ENCODE data around the gene CCDC68. TPM values are rescaled to one million over a fixed set of nuclear protein-coding genes. Genes with fewer than 3 reads are reported as not detected.

The CCDC68 gene
- total and polyA plus RNA-seq, 4 donors, result 3.3 to 38.6 (median 9.1) TPM

DNA sequence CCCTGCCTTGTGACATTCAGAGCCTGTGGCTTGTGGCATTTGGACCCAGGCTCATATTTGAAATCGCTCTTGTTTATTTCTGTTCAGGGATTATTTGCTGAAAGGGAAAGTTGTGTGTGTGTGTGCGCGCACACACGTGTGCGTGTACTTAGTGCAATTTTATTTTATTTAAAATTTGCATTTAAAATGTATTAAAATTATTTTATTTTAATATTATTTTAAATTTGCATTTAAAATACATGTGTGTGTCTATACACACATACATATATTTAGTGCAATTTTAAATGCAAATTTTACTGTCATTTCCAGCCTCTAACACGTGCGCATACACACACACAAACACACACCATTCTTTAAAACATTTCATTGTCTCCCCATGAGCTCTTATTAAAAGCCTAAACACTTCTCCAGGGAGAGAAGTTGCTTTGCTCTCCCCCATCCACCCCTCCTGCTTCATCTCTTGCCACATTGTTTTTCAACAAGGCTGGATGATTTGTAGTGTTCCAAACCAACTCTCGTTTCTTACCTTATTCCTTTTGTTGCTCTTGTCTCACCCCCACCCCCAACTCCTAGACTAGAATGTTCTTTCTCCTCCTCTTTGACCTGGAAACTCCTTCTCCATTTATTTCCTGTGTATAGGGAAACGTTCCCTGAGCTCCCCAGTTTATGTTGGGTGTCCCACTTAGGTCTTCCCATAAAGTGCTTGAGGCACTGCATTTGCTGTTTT is 3.8 kb upstream of the CCDC68 start:
- 72% methylated on average over 2 of the region's 9 CpGs for WGBS (ENCODE audit: insufficient coverage)
- DNase-seq (ENCODE audit: low read depth in 4 of 6, low spot score in 6 of 6), result no peak
- no peaks in the 10 kb centered on the region for H3K36me3 ChIP-seq (ENCODE audit: control insufficient read depth, insufficient read depth, low read length)
- H3K27me3 ChIP-seq (ENCODE audit: control insufficient read depth, insufficient read depth, low read length), result peaks cover 16% of the 10 kb centered on the region
- peaks cover 5% of the 10 kb centered on the region for H3K4me1 ChIP-seq (ENCODE audit: control insufficient read depth, insufficient read depth, low read length)
- no peak overlapping the region for H3K4me3 ChIP-seq (ENCODE audit: low read depth, low read length)
- no peak overlapping the region for H3K27ac ChIP-seq (ENCODE audit: low read depth, low read length)
- no peaks in the 10 kb centered on the region for H3K9me3 ChIP-seq (ENCODE audit: control insufficient read depth, insufficient read depth, low read length)

GRCh38 chr18:54961868-54962267 is 2.6 kb upstream of the CCDC68 start:
- Histone ChIP-seq H3K4me3 (ENCODE audit: low read depth, low read length) (no peak overlapping the region), H3K9me3 (ENCODE audit: control insufficient read depth, insufficient read depth, low read length) (no peaks in the 10 kb centered on the region), H3K27me3 (ENCODE audit: control insufficient read depth, insufficient read depth, low read length) (peaks cover 16% of the 10 kb centered on the region), H3K36me3 (ENCODE audit: control insufficient read depth, insufficient read depth, low read length) (no peaks in the 10 kb centered on the region), H3K27ac (ENCODE audit: low read depth, low read length) (no peak overlapping the region), H3K4me1 (ENCODE audit: control insufficient read depth, insufficient read depth, low read length) (peaks cover 5% of the 10 kb centered on the region)
- WGBS (ENCODE audit: insufficient coverage), result 83% methylated on average over 1 of the region's 4 CpGs
- DNase-seq (ENCODE audit: low read depth in 4 of 6, low spot score in 6 of 6), result no peak

- no peak overlapping the region for H3K27ac ChIP-seq (ENCODE audit: low read depth, low read length)
- WGBS (ENCODE audit: insufficient coverage), result no CpG with 5 or more reads among the region's 2 CpGs
- H3K36me3 ChIP-seq (ENCODE audit: control insufficient read depth, insufficient read depth, low read length), result no peaks in the 10 kb centered on the region
These were observed 1.8 kb upstream of the CCDC68 start for GRCh38 chr18:54961016-54961423.

GRCh38 chr18:54960197-54960596 is 936 bp upstream of the CCDC68 start:
- H3K27ac ChIP-seq (ENCODE audit: low read depth, low read length), result no peak overlapping the region
- 100% methylated on average over 2 of the region's 3 CpGs for WGBS (ENCODE audit: insufficient coverage)
- no peak for DNase-seq (ENCODE audit: low read depth in 4 of 6, low spot score in 6 of 6)

More at GRCh38 chr18:54961016-54961423, 1.8 kb upstream of the CCDC68 start:
- DNase-seq (ENCODE audit: low read depth in 4 of 6, low spot score in 6 of 6), result no peak
- no peak overlapping the region for H3K4me3 ChIP-seq (ENCODE audit: low read depth, low read length)
- H3K4me1 ChIP-seq (ENCODE audit: control insufficient read depth, insufficient read depth, low read length), result peaks cover 5% of the 10 kb centered on the region
- no peaks in the 10 kb centered on the region for H3K9me3 ChIP-seq (ENCODE audit: control insufficient read depth, insufficient read depth, low read length)
- H3K27me3 ChIP-seq (ENCODE audit: control insufficient read depth, insufficient read depth, low read length), result peaks cover 16% of the 10 kb centered on the region

DNA sequence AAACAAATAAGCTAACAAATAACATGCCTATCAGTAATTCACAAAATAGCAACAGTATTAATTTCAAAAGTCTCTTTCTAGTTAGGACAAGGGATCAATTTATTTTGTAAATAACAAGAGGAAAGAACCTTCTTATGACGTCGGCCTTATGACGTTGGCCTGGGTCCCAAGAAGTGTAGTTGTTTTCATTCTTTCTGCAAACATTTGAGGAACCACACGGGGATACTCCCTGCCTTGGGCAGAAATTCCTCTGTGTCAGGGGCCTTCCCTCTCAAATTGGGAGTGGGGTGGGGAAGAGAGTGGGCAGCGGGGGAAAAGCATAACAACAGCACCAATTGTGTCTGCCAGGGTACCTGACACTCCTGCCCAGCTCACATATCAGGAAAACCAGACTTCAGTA is 1.3 kb downstream of the CCDC68 start:
- H3K27ac ChIP-seq (ENCODE audit: low read depth, low read length), result no peak overlapping the region
- peaks cover 5% of the 10 kb centered on the region for H3K4me1 ChIP-seq (ENCODE audit: control insufficient read depth, insufficient read depth, low read length)
- WGBS (ENCODE audit: insufficient coverage), result 90% methylated on average over 1 of the region's 5 CpGs
- H3K9me3 ChIP-seq (ENCODE audit: control insufficient read depth, insufficient read depth, low read length), result no peaks in the 10 kb centered on the region
- peaks cover 16% of the 10 kb centered on the region for H3K27me3 ChIP-seq (ENCODE audit: control insufficient read depth, insufficient read depth, low read length)
- DNase-seq (ENCODE audit: low read depth in 4 of 6, low spot score in 6 of 6), result no peak
- H3K36me3 ChIP-seq (ENCODE audit: control insufficient read depth, insufficient read depth, low read length), result no peaks in the 10 kb centered on the region
- H3K4me3 ChIP-seq (ENCODE audit: low read depth, low read length), result no peak overlapping the region

More at GRCh38 chr18:54960197-54960596, 936 bp upstream of the CCDC68 start:
- Histone ChIP-seq H3K27me3 (ENCODE audit: control insufficient read depth, insufficient read depth, low read length) (peaks cover 16% of the 10 kb centered on the region), H3K4me3 (ENCODE audit: low read depth, low read length) (no peak overlapping the region), H3K4me1 (ENCODE audit: control insufficient read depth, insufficient read depth, low read length) (peaks cover 5% of the 10 kb centered on the region), H3K9me3 (ENCODE audit: control insufficient read depth, insufficient read depth, low read length) (no peaks in the 10 kb centered on the region), H3K36me3 (ENCODE audit: control insufficient read depth, insufficient read depth, low read length) (no peaks in the 10 kb centered on the region)

DNA sequence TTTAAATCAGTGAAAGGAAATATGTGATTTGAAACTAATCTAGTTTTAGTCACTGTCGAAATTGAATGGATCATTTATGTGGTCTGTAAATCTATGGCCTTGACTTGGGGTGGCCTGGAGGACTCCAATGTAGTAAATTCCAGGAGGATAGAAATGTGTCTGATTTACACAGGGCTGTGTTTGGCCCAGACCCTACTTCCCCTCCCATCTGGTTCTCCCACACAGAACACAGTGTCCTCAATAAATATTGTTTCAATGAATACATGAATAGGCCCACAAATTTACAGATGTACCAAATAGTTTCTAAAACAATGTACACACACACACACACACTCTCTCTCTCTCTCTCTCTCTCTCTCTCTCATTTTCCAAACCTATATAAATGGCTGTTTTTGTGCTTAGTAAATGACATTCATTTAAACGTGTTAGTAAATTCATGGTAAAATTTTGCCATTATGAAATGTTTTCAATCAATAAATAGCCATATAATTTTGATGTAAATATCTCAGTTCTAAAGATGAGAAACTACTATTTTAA is 1.9 kb downstream of the CCDC68 start:
- WGBS (ENCODE audit: insufficient coverage), result 63% methylated on average over 1 of the region's 2 CpGs
- H3K4me3 ChIP-seq (ENCODE audit: low read depth, low read length), result no peak overlapping the region
- no peaks in the 10 kb centered on the region for H3K36me3 ChIP-seq (ENCODE audit: control insufficient read depth, insufficient read depth, low read length)
- H3K27me3 ChIP-seq (ENCODE audit: control insufficient read depth, insufficient read depth, low read length), result peaks cover 16% of the 10 kb centered on the region
- H3K27ac ChIP-seq (ENCODE audit: low read depth, low read length), result no peak overlapping the region
- no peaks in the 10 kb centered on the region for H3K9me3 ChIP-seq (ENCODE audit: control insufficient read depth, insufficient read depth, low read length)
- peak in 1 of 6 donors; percentile 38 for DNase-seq (ENCODE audit: low read depth in 4 of 6, low spot score in 6 of 6)
- H3K4me1 ChIP-seq (ENCODE audit: control insufficient read depth, insufficient read depth, low read length), result peaks cover 5% of the 10 kb centered on the region

DNA sequence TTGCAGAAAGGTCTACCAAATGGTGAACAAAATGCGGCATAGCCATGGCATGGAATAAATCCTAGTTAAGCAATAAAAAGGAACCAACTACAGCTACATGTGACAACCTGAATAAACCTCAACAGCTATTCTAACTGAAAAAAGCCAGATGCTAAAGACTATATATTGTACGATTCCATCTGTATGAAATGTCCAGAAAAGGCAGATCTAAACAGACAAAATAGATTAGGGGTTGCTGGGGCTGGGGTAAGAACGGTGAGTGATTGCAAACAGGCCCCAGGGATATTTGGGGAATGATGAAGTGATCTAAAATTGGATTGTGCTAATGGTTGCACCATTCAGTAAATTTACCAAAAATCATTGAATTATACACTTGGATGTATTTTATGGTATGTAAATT is 2.8 kb downstream of the CCDC68 start:
- no peak for DNase-seq (ENCODE audit: low read depth in 4 of 6, low spot score in 6 of 6)
- H3K4me1 ChIP-seq (ENCODE audit: control insufficient read depth, insufficient read depth, low read length), result peaks cover 5% of the 10 kb centered on the region
- no peak overlapping the region for H3K27ac ChIP-seq (ENCODE audit: low read depth, low read length)
- WGBS (ENCODE audit: insufficient coverage), result no CpG with 5 or more reads among the region's 3 CpGs
- H3K36me3 ChIP-seq (ENCODE audit: control insufficient read depth, insufficient read depth, low read length), result no peaks in the 10 kb centered on the region
- H3K4me3 ChIP-seq (ENCODE audit: low read depth, low read length), result no peak overlapping the region
- H3K27me3 ChIP-seq (ENCODE audit: control insufficient read depth, insufficient read depth, low read length), result peaks cover 16% of the 10 kb centered on the region
- no peaks in the 10 kb centered on the region for H3K9me3 ChIP-seq (ENCODE audit: control insufficient read depth, insufficient read depth, low read length)

DNA sequence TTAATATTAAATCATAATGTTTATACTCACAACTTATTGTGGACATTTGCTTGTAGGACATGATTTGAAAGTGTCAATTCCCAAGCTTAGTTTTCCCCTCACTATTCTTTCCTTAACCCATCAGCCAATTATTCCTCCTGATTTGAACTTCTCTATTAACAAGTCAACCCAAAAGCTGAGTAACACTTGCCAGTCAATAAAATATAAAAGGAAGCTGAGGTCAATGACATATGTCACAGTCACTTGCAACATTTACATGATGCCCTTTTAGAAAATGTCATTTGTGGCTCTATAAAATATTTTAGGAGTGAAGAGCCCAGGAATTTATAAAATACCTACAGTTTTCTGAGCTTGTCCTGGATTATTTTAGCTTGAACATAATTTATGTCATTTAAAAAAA is 7.2 kb downstream of the CCDC68 start:
- Histone ChIP-seq H3K36me3 (ENCODE audit: control insufficient read depth, insufficient read depth, low read length) (no peaks in the 10 kb centered on the region), H3K27me3 (ENCODE audit: control insufficient read depth, insufficient read depth, low read length) (no peaks in the 10 kb centered on the region), H3K27ac (ENCODE audit: low read depth, low read length) (no peak overlapping the region), H3K9me3 (ENCODE audit: control insufficient read depth, insufficient read depth, low read length) (no peaks in the 10 kb centered on the region), H3K4me3 (ENCODE audit: low read depth, low read length) (no peak overlapping the region), H3K4me1 (ENCODE audit: control insufficient read depth, insufficient read depth, low read length) (no peaks in the 10 kb centered on the region)
- no peak for DNase-seq (ENCODE audit: low read depth in 4 of 6, low spot score in 6 of 6)

DNA sequence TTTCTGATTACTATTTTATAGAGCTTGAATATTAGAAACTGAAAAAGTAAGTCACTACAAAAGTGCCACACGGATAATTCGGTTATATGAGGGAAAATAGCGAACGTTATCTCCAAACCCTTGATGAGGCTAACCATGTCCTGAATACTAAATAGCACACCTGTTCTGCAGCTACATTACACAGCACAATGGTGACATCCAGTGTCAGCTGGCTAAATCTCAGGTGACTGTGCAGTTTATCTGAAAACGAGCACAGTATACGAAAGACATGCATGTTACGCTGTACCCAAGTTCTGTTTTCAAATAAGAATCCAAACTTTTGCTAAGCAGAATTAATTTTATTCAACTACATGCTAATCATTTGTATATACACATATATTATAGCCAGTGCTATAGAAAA is 9.0 kb downstream of the CCDC68 start:
- no peaks in the 10 kb centered on the region for H3K9me3 ChIP-seq (ENCODE audit: control insufficient read depth, insufficient read depth, low read length)
- H3K4me1 ChIP-seq (ENCODE audit: control insufficient read depth, insufficient read depth, low read length), result no peaks in the 10 kb centered on the region
- H3K36me3 ChIP-seq (ENCODE audit: control insufficient read depth, insufficient read depth, low read length), result no peaks in the 10 kb centered on the region
- no peak overlapping the region for H3K4me3 ChIP-seq (ENCODE audit: low read depth, low read length)
- peak in 2 of 6 donors; percentile 21 to 82 for DNase-seq (ENCODE audit: low read depth in 4 of 6, low spot score in 6 of 6)
- no peaks in the 10 kb centered on the region for H3K27me3 ChIP-seq (ENCODE audit: control insufficient read depth, insufficient read depth, low read length)
- WGBS (ENCODE audit: insufficient coverage), result 80% methylated on average over 3 of the region's 7 CpGs
- H3K27ac ChIP-seq (ENCODE audit: low read depth, low read length), result no peak overlapping the region

- Histone ChIP-seq H3K36me3 (ENCODE audit: control insufficient read depth, insufficient read depth, low read length) (no peaks in the 10 kb centered on the region), H3K4me3 (ENCODE audit: low read depth, low read length) (no peak overlapping the region), H3K27me3 (ENCODE audit: control insufficient read depth, insufficient read depth, low read length) (no peaks in the 10 kb centered on the region), H3K4me1 (ENCODE audit: control insufficient read depth, insufficient read depth, low read length) (no peaks in the 10 kb centered on the region), H3K27ac (ENCODE audit: low read depth, low read length) (no peak overlapping the region), H3K9me3 (ENCODE audit: control insufficient read depth, insufficient read depth, low read length) (no peaks in the 10 kb centered on the region)
- 94% methylated on average over 3 of the region's 3 CpGs for WGBS (ENCODE audit: insufficient coverage)
- DNase-seq (ENCODE audit: low read depth in 4 of 6, low spot score in 6 of 6), result no peak
These were observed 9.7 kb downstream of the CCDC68 start for GRCh38 chr18:54949588-54949987.
